ACC112 (cell line): Measurements from ENCODE around the gene MSS51.
"Not testable (repeated sequence)": the region's sequence is repeated elsewhere in the genome, so short reads cannot be mapped to it uniquely, and the experiment has no call there.

Experiments
- H2AFZ ChIP-seq: fragments of 200-600 bp; sonication (generic); one replicate; pipeline ENCODE4 v1.6.0; 2017; ENCODE audit warnings: antibody characterized with exemption, low read length; ENCODE audit not compliant: unreplicated experiment
- H3K27ac ChIP-seq: fragments of 200-600 bp; sonication (generic); 2 replicates; pipeline ENCODE4 v1.5.1; 2014; ENCODE audit warnings: low read depth, mild to moderate bottlenecking, antibody characterized with exemption, low read length, moderate library complexity
- H3K27me3 ChIP-seq: fragments of 200-600 bp; sonication (generic); 2 replicates; pipeline ENCODE4 v1.6.1; 2014; ENCODE audit warnings: mild to moderate bottlenecking, antibody characterized with exemption, low read length, moderate library complexity, mixed read lengths; ENCODE audit not compliant: insufficient read depth
- H3K36me3 ChIP-seq: fragments of 200-600 bp; sonication (generic); 2 replicates; pipeline ENCODE4 v1.6.1; 2016; ENCODE audit warnings: mild to moderate bottlenecking, antibody characterized with exemption, low read length, moderate library complexity, mixed read lengths; ENCODE audit not compliant: insufficient read depth
- H3K4me1 ChIP-seq: fragments of 200-600 bp; sonication (generic); one replicate; pipeline ENCODE4 v1.6.1; 2016; ENCODE audit warnings: low read length, mixed read lengths; ENCODE audit not compliant: insufficient read depth, unreplicated experiment, control insufficient read depth
- H3K4me3 ChIP-seq: fragments of 200-600 bp; sonication (generic); 2 replicates; pipeline ENCODE4 v1.5.1; 2014; ENCODE audit warnings: mild to moderate bottlenecking, low read depth, low read length
- H3K79me2 ChIP-seq: fragments of 200-600 bp; sonication (generic); one replicate; pipeline ENCODE4 v1.6.0; 2016; ENCODE audit warnings: low read length; ENCODE audit not compliant: control insufficient read depth, unreplicated experiment, insufficient read depth

Gene MSS51

GRCh38 chr10:73404690-73405089 lies 28.7 kb downstream of the MSS51 start:
- Histone ChIP-seq H3K79me2 (peaks cover 92% of the 10 kb centered on the region), H3K27me3 (no peaks in the 10 kb centered on the region), H3K36me3 (0 out of 2 replicates have a peak, but pooled peaks cover 14% of the 10 kb centered on the region), H2AFZ (no peak overlapping the region), H3K4me3 (no peak overlapping the region), H3K4me1 (peaks cover 24% of the 10 kb centered on the region), H3K27ac (no peak overlapping the region)

GRCh38 chr10:73401636-73402035 lies 31.7 kb downstream of the MSS51 start:
- Histone ChIP-seq H2AFZ (no peak overlapping the region), H3K36me3 (peaks cover 25% of the 10 kb centered on the region; the same call in 1 of the 2 replicates), H3K27ac (no peak overlapping the region), H3K4me1 (peaks cover 4% of the 10 kb centered on the region), H3K27me3 (no peaks in the 10 kb centered on the region), H3K4me3 (no peak overlapping the region), H3K79me2 (peaks cover 81% of the 10 kb centered on the region)

GRCh38 chr10:73399063-73399462 lies 34.3 kb downstream of the MSS51 start:
- H3K4me3 ChIP-seq, result no peak overlapping the region
- H3K79me2 ChIP-seq, result peaks cover 61% of the 10 kb centered on the region
- H3K36me3 ChIP-seq, result peaks cover 41% of the 10 kb centered on the region; the same call in 1 of the 2 replicates
- H3K27me3 ChIP-seq, result no peaks in the 10 kb centered on the region
- H2AFZ ChIP-seq, result no peak overlapping the region
- H3K27ac ChIP-seq, result no peak overlapping the region
- H3K4me1 ChIP-seq, result no peaks in the 10 kb centered on the region

- no peaks in the 10 kb centered on the region for H3K4me1 ChIP-seq
- no peak overlapping the region for H3K4me3 ChIP-seq
- no peak overlapping the region for H3K27ac ChIP-seq
- H3K79me2 ChIP-seq, result peaks cover 52% of the 10 kb centered on the region
- no peaks in the 10 kb centered on the region for H3K27me3 ChIP-seq
- no peak overlapping the region for H2AFZ ChIP-seq
- H3K36me3 ChIP-seq, result peaks cover 41% of the 10 kb centered on the region; the same call in 1 of the 2 replicates
Observed at GRCh38 chr10:73398024-73398423, 35.3 kb downstream of the MSS51 start.

GRCh38 chr10:73394325-73394724 lies 39.0 kb downstream of the MSS51 start:
- not testable (repeated sequence) for H3K27ac ChIP-seq, H2AFZ ChIP-seq, H3K4me1 ChIP-seq, H3K27me3 ChIP-seq, H3K4me3 ChIP-seq
- Histone ChIP-seq H3K36me3 (peaks cover 40% of the 10 kb centered on the region; the same call in 1 of the 2 replicates), H3K79me2 (peaks cover 30% of the 10 kb centered on the region)

- Histone ChIP-seq H2AFZ (no peak overlapping the region), H3K36me3 (peaks cover 24% of the 10 kb centered on the region), H3K4me3 (no peak overlapping the region), H3K27me3 (no peaks in the 10 kb centered on the region), H3K4me1 (no peaks in the 10 kb centered on the region), H3K79me2 (peaks cover 11% of the 10 kb centered on the region), H3K27ac (no peak overlapping the region)
Observed at GRCh38 chr10:73388228-73388627, 45.1 kb downstream of the MSS51 start.

GRCh38 chr10:73386583-73386982 lies 46.8 kb downstream of the MSS51 start:
- Histone ChIP-seq H2AFZ (no peak overlapping the region), H3K4me3 (no peak overlapping the region), H3K27me3 (no peaks in the 10 kb centered on the region), H3K36me3 (peaks cover 32% of the 10 kb centered on the region), H3K27ac (no peak overlapping the region), H3K4me1 (no peaks in the 10 kb centered on the region), H3K79me2 (peaks cover 11% of the 10 kb centered on the region)

- Histone ChIP-seq H3K79me2 (no peaks in the 10 kb centered on the region), H3K36me3 (peaks cover 37% of the 10 kb centered on the region), H3K4me1 (peaks cover 3% of the 10 kb centered on the region), H3K27me3 (no peaks in the 10 kb centered on the region), H3K27ac (no peak overlapping the region), H2AFZ (no peak overlapping the region), H3K4me3 (no peak overlapping the region)
Observed at GRCh38 chr10:73379064-73379748, 54.2 kb downstream of the MSS51 start.

- Histone ChIP-seq H3K36me3 (peaks cover 24% of the 10 kb centered on the region), H3K27me3 (no peaks in the 10 kb centered on the region), H3K4me1 (peaks cover 3% of the 10 kb centered on the region), H3K4me3 (no peak overlapping the region), H3K27ac (no peak overlapping the region), H3K79me2 (no peaks in the 10 kb centered on the region), H2AFZ (no peak overlapping the region)
Observed at GRCh38 chr10:73376679-73377078, 56.7 kb downstream of the MSS51 start.
